HepG2 (cell line): ENCODE results near the gene CHRNB1. TPM values are rescaled to one million over a fixed set of nuclear protein-coding genes. Genes with fewer than 3 reads are reported as not detected.

Source experiments
- HNRNPK ChIP-seq: fragments of 200-400 bp; formaldehyde crosslinking; IDR thresholded peaks from 2 replicates; pipeline ENCODE4 v1.6.1; 2018; ENCODE audit warnings: low read length, low read depth, moderate library complexity, mild to moderate bottlenecking; ENCODE audit not compliant: poor library complexity, severe bottlenecking
- KAT7 ChIP-seq: IDR thresholded peaks from 2 replicates; pipeline ENCODE4 v1.6.1; 2018; ENCODE audit warnings: borderline replicate concordance, missing compliant biosample characterization
- MAZ ChIP-seq, 2 experiments: sonication (generic) in 1 of 2; formaldehyde crosslinking in 1 of 2; IDR thresholded peaks; 2 replicates each; pipeline versions ENCODE4 v1.5.0 to v1.6.1; 2012 to 2020; ENCODE audit warnings: low read depth in 2 of 2, mild to moderate bottlenecking in 2 of 2, borderline replicate concordance in 1 of 2, improper control_type of control experiment in 1 of 2, low read length in 1 of 2, missing genetic modification reagents in 1 of 2, moderate library complexity in 1 of 2
- MTF1 ChIP-seq: sonication (generic); formaldehyde crosslinking; IDR thresholded peaks from 2 replicates; pipeline ENCODE4 v1.5.0; 2020; ENCODE audit warnings: missing genetic modification reagents
- POLR2A ChIP-seq, 2 experiments: IDR thresholded peaks; 2 replicates each; pipeline ENCODE4 v1.6.1; 2011; ENCODE audit warnings: low read depth in 2 of 2, low read length in 2 of 2, mild to moderate bottlenecking in 1 of 2, moderate library complexity in 1 of 2; ENCODE audit not compliant: insufficient read depth in 1 of 2
- PRMT3 ChIP-seq: sonication (generic); formaldehyde crosslinking; IDR thresholded peaks from 2 replicates; pipeline ENCODE4 v1.8.1; 2022; ENCODE audit warnings: low read depth, mild to moderate bottlenecking, moderate library complexity, missing genetic modification reagents, borderline replicate concordance
- RFX1 ChIP-seq: fragments of 450-650 bp; IDR thresholded peaks from 2 replicates; pipeline ENCODE4 v1.6.1; 2017
- RNF2 ChIP-seq: fragments of 450-650 bp; conservative IDR thresholded peaks from 2 replicates; pipeline ENCODE4 v1.6.1; 2016; ENCODE audit warnings: low read depth
- SMAD1 ChIP-seq: sonication (generic); formaldehyde crosslinking; IDR thresholded peaks from 2 replicates; pipeline ENCODE4 v1.4.0; 2020; ENCODE audit warnings: missing genetic modification reagents, low read depth, mild to moderate bottlenecking, borderline replicate concordance
- XBP1 ChIP-seq: sonication (generic); formaldehyde crosslinking; IDR thresholded peaks from 2 replicates; pipeline ENCODE4 v1.5.0; 2020; ENCODE audit warnings: missing genetic modification reagents
- ZBTB8A ChIP-seq: sonication (generic); formaldehyde crosslinking; IDR thresholded peaks from 2 replicates; pipeline ENCODE4 v1.4.0; 2020; ENCODE audit warnings: mild to moderate bottlenecking, low read depth, missing genetic modification reagents, borderline replicate concordance
- ZFP41 ChIP-seq: sonication (generic); formaldehyde crosslinking; IDR thresholded peaks from 2 replicates; pipeline ENCODE4 v1.4.0; 2020; ENCODE audit warnings: mild to moderate bottlenecking, missing genetic modification reagents, borderline replicate concordance
- ZNF264 ChIP-seq: sonication (generic); formaldehyde crosslinking; IDR thresholded peaks from 2 replicates; pipeline ENCODE4 v1.4.0; 2020; ENCODE audit warnings: missing genetic modification reagents
- ZNF329 ChIP-seq: sonication (generic); formaldehyde crosslinking; IDR thresholded peaks from 2 replicates; pipeline ENCODE4 v1.9.0; 2021; ENCODE audit warnings: low read depth, mild to moderate bottlenecking, missing genetic modification reagents
- ZNF451 ChIP-seq: sonication (generic); formaldehyde crosslinking; IDR thresholded peaks from 2 replicates; pipeline ENCODE4 v1.5.0; 2020; ENCODE audit warnings: mild to moderate bottlenecking, missing genetic modification reagents
- ZNF567 ChIP-seq: sonication (generic); formaldehyde crosslinking; IDR thresholded peaks from 2 replicates; pipeline ENCODE4 v1.8.1; 2023; ENCODE audit warnings: mild to moderate bottlenecking, missing genetic modification reagents, borderline replicate concordance
- ZNF607 ChIP-seq: sonication (generic); formaldehyde crosslinking; IDR thresholded peaks from 2 replicates; pipeline ENCODE4 v1.5.1; 2020; ENCODE audit warnings: missing genetic modification reagents, mild to moderate bottlenecking, borderline replicate concordance
- ZNF713 ChIP-seq: sonication (generic); formaldehyde crosslinking; IDR thresholded peaks from 2 replicates; pipeline ENCODE4 v1.4.0; 2020; ENCODE audit warnings: mild to moderate bottlenecking, missing genetic modification reagents
- ZNF746 ChIP-seq: sonication (generic); formaldehyde crosslinking; IDR thresholded peaks from 2 replicates; pipeline ENCODE4 v1.8.0; 2022; ENCODE audit warnings: mild to moderate bottlenecking, missing genetic modification reagents
- ZNF891 ChIP-seq: sonication (generic); formaldehyde crosslinking; IDR thresholded peaks from 2 replicates; pipeline ENCODE4 v1.5.0; 2020; ENCODE audit warnings: mild to moderate bottlenecking, missing genetic modification reagents
- polyA plus RNA-seq, 8 experiments: library from polyadenylated mRNA; depleted of rRNA in 3 of 8; stranded (reverse) in 7 of 8; unstranded in 1 of 8; fragments of >200 nt; fragmentation: Illumina TruSeq in 4 of 8; extraction: Trizol in 4 of 8; gene quantifications; 2 replicates each; pipeline versions ENCODE4 v1.2.1 to v1.2.3, GENCODE V29; 2011 to 2016; ENCODE audit warnings: low read depth in 4 of 8, missing spikeins in 1 of 8, mixed read lengths in 1 of 8; ENCODE audit not compliant: insufficient read depth in 1 of 8
- total RNA-seq, 5 experiments: library from RNA; depleted of rRNA; stranded (reverse); fragments of >200 nt; fragmentation: Illumina TruSeq; extraction: Trizol; gene quantifications; 2 replicates each; pipeline ENCODE4 v1.2.3, GENCODE V29; 2016; ENCODE audit warnings: low read depth in 1 of 5
- TF ChIP-seq, protein P1 (sequence below): sonication (generic); formaldehyde crosslinking; IDR thresholded peaks from 2 replicates; pipeline ENCODE4; 2020; ENCODE audit warnings: missing genetic modification reagents, mild to moderate bottlenecking, borderline replicate concordance
- TF ChIP-seq, protein P2 (sequence below): conservative IDR thresholded peaks from 2 replicates; pipeline ENCODE4 v1.6.1; 2018; ENCODE audit warnings: missing genetic modification reagents

CHRNB1 gene
- total and polyA plus RNA-seq, 2 of the 13 experiments (the other 11 are each of a cell fraction or from before 2014, with no cell fraction given): 5.4 to 33.7 TPM

DNA sequence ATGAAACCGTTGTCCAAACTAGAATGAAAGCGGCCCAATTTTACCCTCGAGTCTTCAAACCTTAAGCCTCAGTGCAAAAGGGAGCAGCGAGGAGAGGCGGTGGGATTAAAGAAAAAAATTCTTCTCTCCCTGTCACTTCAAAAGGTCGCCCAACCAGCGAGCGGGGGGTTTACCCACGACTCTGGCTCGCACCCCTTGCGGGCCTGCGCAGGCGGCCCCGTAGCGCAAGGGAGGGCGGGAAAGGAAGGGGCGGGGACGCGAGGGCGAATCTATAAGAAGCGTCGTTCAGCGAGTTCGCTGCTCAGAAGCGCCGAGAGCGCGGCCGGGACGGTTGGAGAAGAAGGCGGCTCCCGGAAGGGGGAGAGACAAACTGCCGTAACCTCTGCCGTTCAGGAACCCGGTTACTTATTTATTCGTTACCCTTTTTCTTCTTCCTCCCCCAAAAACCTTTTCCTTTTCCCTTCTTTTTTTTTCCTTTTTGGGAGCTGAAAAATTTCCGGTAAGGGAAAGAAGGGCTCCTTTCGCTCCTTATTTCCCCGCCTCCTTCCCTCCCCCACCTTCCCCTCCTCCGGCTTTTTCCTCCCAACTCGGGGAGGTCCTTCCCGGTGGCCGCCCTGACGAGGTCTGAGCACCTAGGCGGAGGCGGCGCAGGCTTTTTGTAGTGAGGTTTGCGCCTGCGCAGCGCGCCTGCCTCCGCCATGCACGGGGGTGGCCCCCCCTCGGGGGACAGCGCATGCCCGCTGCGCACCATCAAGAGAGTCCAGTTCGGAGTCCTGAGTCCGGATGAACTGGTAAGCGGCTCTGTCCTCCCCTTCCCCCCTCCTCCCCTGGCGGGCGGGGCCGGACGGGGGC, 39.4 kb downstream of the CHRNB1 start, which contains the start of gene POLR2A (continued):
- TF ChIP-seq ZNF264 (CRISPR knock-in tag): peak; percentile 64; the same call in 1 of the 2 replicates
- TF ChIP-seq ZBTB8A (CRISPR knock-in tag): 0 out of 2 replicates have a peak, but pooled peaks have one; percentile 71
- TF ChIP-seq HNRNPK: peak; percentile 99
- TF ChIP-seq KAT7 (CRISPR knock-in tag): peak; percentile 86; the same call in 1 of the 2 replicates
- TF ChIP-seq ZNF607: peak; percentile 77
- TF ChIP-seq ZNF451 (CRISPR knock-in tag): 0 out of 2 replicates have a peak, but pooled peaks have one; percentile 18
- TF ChIP-seq ZNF713: no peak
- peak; percentile 100 for TF ChIP-seq POLR2A (IDR thresholded peaks at IDR 0.05; ENCODE audit: insufficient read depth in 1 of 2, low read depth in 2 of 2, low read length in 2 of 2)
- TF ChIP-seq ZNF329 (CRISPR knock-in tag): peak; percentile 76; the same call in 1 of the 2 replicates
- no peak; the same call in 1 of the 2 replicates for TF ChIP-seq ZNF891 (CRISPR knock-in tag)
- TF ChIP-seq ZFP41 (CRISPR knock-in tag): peak; percentile 81; the same call in 1 of the 2 replicates
- TF ChIP-seq ZNF746 (CRISPR knock-in tag): peak; percentile 98
- TF ChIP-seq ZNF567: no peak
- TF ChIP-seq, protein P1, sequence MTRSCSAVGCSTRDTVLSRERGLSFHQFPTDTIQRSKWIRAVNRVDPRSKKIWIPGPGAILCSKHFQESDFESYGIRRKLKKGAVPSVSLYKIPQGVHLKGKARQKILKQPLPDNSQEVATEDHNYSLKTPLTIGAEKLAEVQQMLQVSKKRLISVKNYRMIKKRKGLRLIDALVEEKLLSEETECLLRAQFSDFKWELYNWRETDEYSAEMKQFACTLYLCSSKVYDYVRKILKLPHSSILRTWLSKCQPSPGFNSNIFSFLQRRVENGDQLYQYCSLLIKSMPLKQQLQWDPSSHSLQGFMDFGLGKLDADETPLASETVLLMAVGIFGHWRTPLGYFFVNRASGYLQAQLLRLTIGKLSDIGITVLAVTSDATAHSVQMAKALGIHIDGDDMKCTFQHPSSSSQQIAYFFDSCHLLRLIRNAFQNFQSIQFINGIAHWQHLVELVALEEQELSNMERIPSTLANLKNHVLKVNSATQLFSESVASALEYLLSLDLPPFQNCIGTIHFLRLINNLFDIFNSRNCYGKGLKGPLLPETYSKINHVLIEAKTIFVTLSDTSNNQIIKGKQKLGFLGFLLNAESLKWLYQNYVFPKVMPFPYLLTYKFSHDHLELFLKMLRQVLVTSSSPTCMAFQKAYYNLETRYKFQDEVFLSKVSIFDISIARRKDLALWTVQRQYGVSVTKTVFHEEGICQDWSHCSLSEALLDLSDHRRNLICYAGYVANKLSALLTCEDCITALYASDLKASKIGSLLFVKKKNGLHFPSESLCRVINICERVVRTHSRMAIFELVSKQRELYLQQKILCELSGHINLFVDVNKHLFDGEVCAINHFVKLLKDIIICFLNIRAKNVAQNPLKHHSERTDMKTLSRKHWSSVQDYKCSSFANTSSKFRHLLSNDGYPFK (CRISPR knock-in tag): peak; percentile 36; the same call in 1 of the 2 replicates
- TF ChIP-seq, protein P2, sequence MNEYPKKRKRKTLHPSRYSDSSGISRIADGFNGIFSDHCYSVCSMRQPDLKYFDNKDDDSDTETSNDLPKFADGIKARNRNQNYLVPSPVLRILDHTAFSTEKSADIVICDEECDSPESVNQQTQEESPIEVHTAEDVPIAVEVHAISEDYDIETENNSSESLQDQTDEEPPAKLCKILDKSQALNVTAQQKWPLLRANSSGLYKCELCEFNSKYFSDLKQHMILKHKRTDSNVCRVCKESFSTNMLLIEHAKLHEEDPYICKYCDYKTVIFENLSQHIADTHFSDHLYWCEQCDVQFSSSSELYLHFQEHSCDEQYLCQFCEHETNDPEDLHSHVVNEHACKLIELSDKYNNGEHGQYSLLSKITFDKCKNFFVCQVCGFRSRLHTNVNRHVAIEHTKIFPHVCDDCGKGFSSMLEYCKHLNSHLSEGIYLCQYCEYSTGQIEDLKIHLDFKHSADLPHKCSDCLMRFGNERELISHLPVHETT (CRISPR knock-in tag): peak; percentile 73; the same call in 1 of the 2 replicates
- no peak for TF ChIP-seq RNF2
- TF ChIP-seq MTF1 (CRISPR knock-in tag): 0 out of 2 replicates have a peak, but pooled peaks have one; percentile 62
- peak; percentile 87 for TF ChIP-seq XBP1
- no peak for TF ChIP-seq PRMT3 (CRISPR knock-in tag)
- TF ChIP-seq RFX1: no peak
- TF ChIP-seq MAZ (IDR thresholded peaks at IDR 0.05; ENCODE audit: borderline replicate concordance, low read depth, low read length): peak; percentile 98
- TF ChIP-seq MAZ (CRISPR knock-in tag; IDR thresholded peaks at IDR 0.05; ENCODE audit: low read depth): peak; percentile 98
- peak; percentile 34; the same call in 1 of the 2 replicates for TF ChIP-seq SMAD1
